Naive thymus-derived CD4-positive, alpha-beta T cell (primary cell): Measurements from ENCODE around the gene USP35. TPM values are rescaled to one million over a fixed set of nuclear protein-coding genes. Genes with fewer than 3 reads are reported as not detected.

Experiments used
- ATAC-seq: fragments of 150-1000 bp; cut with Tn5 transposase; 2 replicates; pipeline ENCODE4 v1.10.0; 2021; ENCODE audit warnings: mild to moderate bottlenecking, moderate library complexity
- CTCF ChIA-PET: fragments of 350-600 bp; sonication (Branson Sonifier 250); formaldehyde crosslinking; loops from one replicate; lab custom pipeline; 2021; ENCODE audit warnings: antibody characterized with exemption; lab: Charles Lee
- POLR2A ChIA-PET: fragments of 350-600 bp; sonication (Branson Sonifier 250); formaldehyde crosslinking; loops from one replicate; lab custom pipeline; 2021; ENCODE audit warnings: antibody characterized with exemption, inconsistent platforms; lab: Charles Lee
- DNase-seq, 9 donors: peaks; one replicate each; pipeline versions ENCODE4 v3.0.0 to v3.0.0-alpha.2; 2020 to 2022; ENCODE audit warnings: mixed read lengths in 1 of 9
- H3K27ac ChIP-seq: one replicate; pipeline ENCODE4 v1.7.0; 2013; ENCODE audit warnings: mild to moderate bottlenecking, low read depth, low read length, moderate library complexity
- H3K27me3 ChIP-seq, 2 donors: one replicate each; pipeline ENCODE4 v1.7.0; 2013; ENCODE audit warnings: low read length in 2 of 2, mild to moderate bottlenecking in 2 of 2, moderate library complexity in 2 of 2; ENCODE audit not compliant: control insufficient read depth in 2 of 2, insufficient read depth in 2 of 2
- H3K36me3 ChIP-seq, 3 experiments: 1 replicate in 2 of 3; 2 replicates in 1 of 3; pipeline ENCODE4 v1.7.0; 2013; ENCODE audit warnings: low read length in 3 of 3, mild to moderate bottlenecking in 3 of 3, moderate library complexity in 1 of 3; ENCODE audit not compliant: insufficient read depth in 3 of 3, control insufficient read depth in 2 of 3
- H3K4me1 ChIP-seq, 2 donors: one replicate each; pipeline ENCODE4 v1.7.0; 2013; ENCODE audit warnings: low read length in 2 of 2, mild to moderate bottlenecking in 2 of 2, moderate library complexity in 1 of 2; ENCODE audit not compliant: control insufficient read depth in 2 of 2, insufficient read depth in 2 of 2
- H3K4me3 ChIP-seq: 2 replicates; pipeline ENCODE4 v1.7.0; 2013; ENCODE audit warnings: mild to moderate bottlenecking, low read length
- H3K9me3 ChIP-seq, 3 experiments: 1 replicate in 2 of 3; 2 replicates in 1 of 3; pipeline ENCODE4 v1.7.0; 2013; ENCODE audit warnings: low read length in 3 of 3; ENCODE audit not compliant: control insufficient read depth in 2 of 3
- H3K27ac Mint-ChIP-seq, 9 donors: one replicate each; pipeline ENCODE4 v1.8.0; 2020 to 2022; ENCODE audit warnings: mixed read lengths in 9 of 9, mild to moderate bottlenecking in 8 of 9, moderate library complexity in 5 of 9, inconsistent platforms in 2 of 9
- H3K27me3 Mint-ChIP-seq, 5 donors: one replicate each; pipeline ENCODE4 v1.8.0; 2021 to 2022; ENCODE audit warnings: mixed read lengths in 5 of 5, mild to moderate bottlenecking in 1 of 5
- H3K36me3 Mint-ChIP-seq, 5 donors: one replicate each; pipeline ENCODE4 v1.8.0; 2020 to 2022; ENCODE audit warnings: mixed read lengths in 5 of 5, mild to moderate bottlenecking in 3 of 5, inconsistent platforms in 1 of 5
- H3K4me1 Mint-ChIP-seq, 7 donors: one replicate each; pipeline ENCODE4 v1.8.0; 2020 to 2022; ENCODE audit warnings: mixed read lengths in 7 of 7, mild to moderate bottlenecking in 3 of 7, inconsistent platforms in 1 of 7
- H3K4me3 Mint-ChIP-seq, 10 donors: one replicate each; pipeline ENCODE4 v1.8.0; 2020 to 2022; ENCODE audit warnings: mild to moderate bottlenecking in 10 of 10, mixed read lengths in 10 of 10, moderate library complexity in 6 of 10, inconsistent platforms in 2 of 10
- H3K9me3 Mint-ChIP-seq, 11 donors: one replicate each; pipeline ENCODE4 v1.8.0; 2020 to 2022; ENCODE audit warnings: mixed read lengths in 11 of 11, mild to moderate bottlenecking in 4 of 11, inconsistent platforms in 1 of 11, moderate library complexity in 1 of 11
- intact Hi-C, 2 donors: fragments of 100-400 bp; cut with micrococcal nuclease; formaldehyde crosslinking; loops; one replicate each; pipeline ENCODE4 v1.15.1; 2023
- polyA plus RNA-seq, 2 donors: library from polyadenylated mRNA; unstranded; fragments of 300-500 nt; fragmentation: Illumina TruSeq; gene quantifications; one replicate each; pipeline ENCODE4 v1.2.3, GENCODE V29; 2021
- total RNA-seq, 6 experiments: library from RNA in 5 of 6; stranded (reverse) in 5 of 6; gene quantifications; 1 replicate in 5 of 6; 2 replicates in 1 of 6; pipeline ENCODE4 v1.2.3 and lab custom pipeline; 2021 to 2026

Gene USP35
- total and polyA plus RNA-seq, 7 experiments from 2014 or later = 1.2 to 19.2 (median 13.2) TPM

- CTCF ChIA-PET = no interaction called here
- no peaks in the 10 kb centered on the region for H3K27me3 Mint-ChIP-seq
These were observed 10.4 kb downstream of the USP35 start for GRCh38 chr11:78199015-78199652.

DNA sequence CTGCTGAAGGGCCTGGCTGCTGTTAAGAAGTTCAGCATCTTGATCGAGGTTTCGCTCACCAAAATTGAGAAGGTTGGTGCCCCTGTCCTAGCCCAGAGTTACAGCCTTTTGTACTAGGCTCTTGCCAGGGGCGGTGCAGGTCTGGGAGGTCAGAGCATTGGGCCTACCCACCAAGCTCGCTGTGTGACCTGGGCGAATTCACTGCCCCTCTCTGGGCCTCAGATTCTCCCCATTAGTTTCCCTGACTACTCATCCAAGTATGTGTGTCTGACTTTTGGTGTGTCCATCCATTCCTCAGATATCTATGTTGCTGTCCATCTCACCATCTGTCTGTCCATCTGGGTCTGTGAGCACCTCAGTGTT, 10.9 kb downstream of the USP35 start:
- Histone ChIP-seq H3K27me3 (no peaks in the 10 kb centered on the region), H3K4me3 (no peak overlapping the region), H3K9me3 (no peaks in the 10 kb centered on the region), H3K36me3 (peaks cover 0 to 11% (median 0%) of the 10 kb centered on the region in 3 experiments), H3K4me1 (peaks cover 19 to 31% of the 10 kb centered on the region in 2 donors), H3K27ac (no peak overlapping the region)
- DNase-seq (no peak), ATAC-seq (no peak)
- Mint-ChIP-seq H3K27ac (peak overlapping the region; percentile 0 to 95 (median 81)), H3K4me1 (peaks cover 26 to 64% (median 51%) of the 10 kb centered on the region in 7 donors), H3K36me3 (peaks cover 0 to 35% (median 10%) of the 10 kb centered on the region in 5 donors), H3K4me3 (no peak overlapping the region), H3K27me3 (no peaks in the 10 kb centered on the region), H3K9me3 (no peaks in the 10 kb centered on the region)
- intact Hi-C loops = loop anchor here in 1 of 2 donors (5.0 kb wide), 1 partner anchor 373 kb away; the partner anchor contains the start of gene NARS2
- CTCF ChIA-PET = interaction anchor here (2.1 kb wide), 1 partner anchor 11 kb away, joined by 9 read pairs; the partner anchor contains the start of genes KCTD21 and USP35
- POLR2A ChIA-PET = interaction anchor here (0.9 to 6.1 kb wide), 2 partner anchors 10 to 61 kb away, joined by 5 to 78 read pairs; partner anchors contain the start of genes ALG8, KCTD21 and USP35

More at GRCh38 chr11:78199015-78199652, 10.4 kb downstream of the USP35 start:
- Mint-ChIP-seq H3K4me3 (peak overlapping the region in 1 of 10 donors; percentile 53), H3K9me3 (no peaks in the 10 kb centered on the region), H3K4me1 (peaks cover 22 to 64% (median 52%) of the 10 kb centered on the region in 7 donors), H3K27ac (peak overlapping the region in 7 of 9 donors; percentile 56 to 95 (median 82)), H3K36me3 (peaks cover 0 to 35% (median 10%) of the 10 kb centered on the region in 5 donors)
- Histone ChIP-seq H3K36me3 (peaks cover 0 to 11% (median 0%) of the 10 kb centered on the region in 3 experiments), H3K27ac (no peak overlapping the region), H3K27me3 (no peaks in the 10 kb centered on the region), H3K4me3 (no peak overlapping the region), H3K9me3 (no peaks in the 10 kb centered on the region), H3K4me1 (peaks cover 17 to 28% of the 10 kb centered on the region in 2 donors)
- no peak for DNase-seq
- ATAC-seq = no peak
- intact Hi-C loops = no loop called here
- POLR2A ChIA-PET = interaction anchor here (6.1 kb wide), 1 partner anchor 9 kb away, joined by 78 read pairs; the partner anchor contains the start of genes KCTD21 and USP35

- CTCF ChIA-PET = interaction anchor here (2.1 kb wide), 1 partner anchor 11 kb away, joined by 9 read pairs; the partner anchor contains the start of genes KCTD21 and USP35
- POLR2A ChIA-PET = interaction anchor here (0.9 to 6.1 kb wide), 3 partner anchors 10 to 61 kb away, joined by 3 to 78 read pairs (median 5); partner anchors contain the start of genes ALG8, KCTD21 and USP35
- no peaks in the 10 kb centered on the region for H3K9me3 Mint-ChIP-seq
- no peak overlapping the region for H3K4me3 Mint-ChIP-seq
- Histone ChIP-seq H3K27me3 (no peaks in the 10 kb centered on the region), H3K27ac (peak overlapping the region; percentile 91), H3K4me1 (peaks cover 19 to 35% of the 10 kb centered on the region in 2 donors), H3K9me3 (no peaks in the 10 kb centered on the region), H3K4me3 (no peak overlapping the region), H3K36me3 (peaks cover 0 to 11% (median 0%) of the 10 kb centered on the region in 3 experiments)
- intact Hi-C loops = loop anchor here in 1 of 2 donors (5.0 kb wide), 1 partner anchor 372 kb away; the partner anchor contains the start of gene NARS2
- H3K4me1 Mint-ChIP-seq = peaks cover 28 to 65% (median 53%) of the 10 kb centered on the region in 7 donors
- H3K27ac Mint-ChIP-seq = peak overlapping the region in 8 of 9 donors; percentile 22 to 100 (median 88)
- H3K27me3 Mint-ChIP-seq = no peaks in the 10 kb centered on the region
- DNase-seq = no peak
- H3K36me3 Mint-ChIP-seq = peaks cover 0 to 37% (median 9%) of the 10 kb centered on the region in 5 donors
- no peak for ATAC-seq
These were observed 11.3 kb downstream of the USP35 start for GRCh38 chr11:78200061-78200460.

GRCh38 chr11:78200553-78200952, 11.8 kb downstream of the USP35 start:
- Histone ChIP-seq H3K36me3 (peaks cover 0 to 11% (median 0%) of the 10 kb centered on the region in 3 experiments), H3K4me3 (no peak overlapping the region), H3K27me3 (no peaks in the 10 kb centered on the region), H3K9me3 (no peaks in the 10 kb centered on the region), H3K27ac (peak overlapping the region; percentile 91), H3K4me1 (peaks cover 19 to 36% of the 10 kb centered on the region in 2 donors)
- Mint-ChIP-seq H3K9me3 (no peaks in the 10 kb centered on the region), H3K27me3 (no peaks in the 10 kb centered on the region), H3K36me3 (peaks cover 0 to 38% (median 9%) of the 10 kb centered on the region in 5 donors), H3K27ac (peak overlapping the region; percentile 93 to 100 (median 97)), H3K4me3 (peak overlapping the region in 2 of 10 donors; percentile 35 to 91), H3K4me1 (peaks cover 28 to 65% (median 57%) of the 10 kb centered on the region in 7 donors)
- POLR2A ChIA-PET = interaction anchor here (0.6 to 6.1 kb wide), 4 partner anchors 11 to 1138 kb away, joined by 3 to 78 read pairs (median 4); partner anchors contain the start of genes ALG8, KCTD21 and USP35
- CTCF ChIA-PET = interaction anchor here (2.1 kb wide), 1 partner anchor 12 kb away, joined by 9 read pairs; the partner anchor contains the start of genes KCTD21 and USP35
- DNase-seq (no peak), ATAC-seq (no peak)
- intact Hi-C loops = loop anchor here in 1 of 2 donors (5.0 kb wide), 1 partner anchor 372 kb away; the partner anchor contains the start of gene NARS2

- H3K4me1 ChIP-seq = peaks cover 19 to 36% of the 10 kb centered on the region in 2 donors
- intact Hi-C loops = loop anchor here in 1 of 2 donors (5.0 kb wide), 1 partner anchor 371 kb away; the partner anchor contains the start of gene NARS2
- ChIA-PET POLR2A (interaction anchor here (0.6 to 6.1 kb wide), 3 partner anchors 11 to 1138 kb away, joined by 3 to 78 read pairs (median 3); partner anchors contain the start of genes KCTD21 and USP35), CTCF (interaction anchor here (2.1 kb wide), 1 partner anchor 12 kb away, joined by 9 read pairs; the partner anchor contains the start of genes KCTD21 and USP35)
- no peaks in the 10 kb centered on the region for H3K27me3 ChIP-seq
- peak overlapping the region; percentile 93 to 100 (median 97) for H3K27ac Mint-ChIP-seq
- no peaks in the 10 kb centered on the region for H3K27me3 Mint-ChIP-seq
- H3K9me3 Mint-ChIP-seq = no peaks in the 10 kb centered on the region
- DNase-seq (peak in 1 of 9 donors; percentile 24), ATAC-seq (no peak)
- peak overlapping the region; percentile 46 to 91 (median 82) for H3K4me3 Mint-ChIP-seq
- peaks cover 28 to 66% (median 56%) of the 10 kb centered on the region in 7 donors for H3K4me1 Mint-ChIP-seq
- no peak overlapping the region for H3K4me3 ChIP-seq
- no peaks in the 10 kb centered on the region for H3K9me3 ChIP-seq
- peaks cover 0 to 11% (median 0%) of the 10 kb centered on the region in 3 experiments for H3K36me3 ChIP-seq
- H3K27ac ChIP-seq = peak overlapping the region; percentile 91
- H3K36me3 Mint-ChIP-seq = peaks cover 0 to 39% (median 7%) of the 10 kb centered on the region in 5 donors
These were observed 12.5 kb downstream of the USP35 start for GRCh38 chr11:78201096-78201818.
